Ascending aorta (tissue), 2 donors: ENCODE measurements around the gene FOCAD. TPM values are rescaled to one million over a fixed set of nuclear protein-coding genes. Genes with fewer than 3 reads are reported as not detected.

Experiments
- DNase-seq, 2 donors: peaks; one replicate each; pipeline ENCODE4 v3.0.0-alpha.2; 2019; ENCODE audit warnings: low spot score in 2 of 2
- H3K27ac ChIP-seq, 2 donors: fragments of 200-600 bp; sonication (generic); one replicate each; pipeline ENCODE4 v1.5.1; 2016 to 2017; ENCODE audit warnings: mild to moderate bottlenecking in 1 of 2
- H3K27me3 ChIP-seq: fragments of 200-600 bp; sonication (generic); one replicate; pipeline ENCODE4 v1.5.1; 2017
- H3K36me3 ChIP-seq, 2 donors: fragments of 200-600 bp; sonication (generic); one replicate each; pipeline ENCODE4 v1.5.1; 2016
- H3K4me1 ChIP-seq, 2 donors: fragments of 200-600 bp; sonication (generic); one replicate each; pipeline ENCODE4 v1.5.1; 2016 to 2017; ENCODE audit warnings: mild to moderate bottlenecking in 1 of 2
- H3K4me3 ChIP-seq, 2 donors: fragments of 200-600 bp; sonication (generic); one replicate each; pipeline ENCODE4 v1.5.1; 2016 to 2017; ENCODE audit warnings: mild to moderate bottlenecking in 1 of 2
- H3K9me3 ChIP-seq, 2 donors: fragments of 200-600 bp; sonication (generic); one replicate each; pipeline ENCODE4 v1.5.1; 2016
- CTCF ChIP-seq, 3 experiments: fragments of 200-600 bp in 2 of 3; fragments of 450-650 bp in 1 of 3; sonication (generic) in 2 of 3; IDR thresholded peaks; one replicate each; pipeline ENCODE4 v1.5.1; 2016 to 2019; ENCODE audit warnings: antibody characterized with exemption in 3 of 3, mild to moderate bottlenecking in 1 of 3, moderate library complexity in 1 of 3
- intact Hi-C: fragments of 100-400 bp; cut with DNase I; formaldehyde crosslinking; loops from one replicate; pipeline ENCODE4 v1.15.1; 2023
- total RNA-seq: library from RNA; depleted of rRNA; stranded (reverse); fragments of >200 nt; gene quantifications from one replicate; pipeline ENCODE4 v1.1.0, GENCODE V29; 2016

The FOCAD gene
- total RNA-seq, 1 donor from 2014 or later: 64.3 TPM

GRCh38 chr9:20749496-20750198, 65.6 kb downstream of the FOCAD start:
- no peak for TF ChIP-seq CTCF (IDR thresholded peaks at IDR 0.05)
- Histone ChIP-seq H3K4me3 (no peak overlapping the region), H3K27ac (no peak overlapping the region), H3K36me3 (no peaks in the 10 kb centered on the region), H3K9me3 (no peaks in the 10 kb centered on the region), H3K27me3 (no peaks in the 10 kb centered on the region), H3K4me1 (peaks cover 0 to 3% of the 10 kb centered on the region in 2 donors)
- DNase-seq: no peak
- intact Hi-C loops: no loop called here

- no peak for DNase-seq
- no peak for TF ChIP-seq CTCF (IDR thresholded peaks at IDR 0.05)
- intact Hi-C loops: no loop called here
- H3K9me3 ChIP-seq: no peaks in the 10 kb centered on the region
- peaks cover 0 to 3% of the 10 kb centered on the region in 2 donors for H3K4me1 ChIP-seq
- H3K36me3 ChIP-seq: peaks cover 0 to 7% of the 10 kb centered on the region in 2 donors
- no peak overlapping the region for H3K4me3 ChIP-seq
- H3K27me3 ChIP-seq: no peaks in the 10 kb centered on the region
- no peak overlapping the region for H3K27ac ChIP-seq
These were observed 69.7 kb downstream of the FOCAD start for GRCh38 chr9:20753761-20754160.

GRCh38 chr9:20754556-20754955, 70.5 kb downstream of the FOCAD start:
- no peak overlapping the region for H3K4me3 ChIP-seq
- intact Hi-C loops: no loop called here
- no peak for DNase-seq
- H3K9me3 ChIP-seq: no peaks in the 10 kb centered on the region
- H3K27me3 ChIP-seq: no peaks in the 10 kb centered on the region
- no peak overlapping the region for H3K27ac ChIP-seq
- H3K36me3 ChIP-seq: peaks cover 0 to 7% of the 10 kb centered on the region in 2 donors
- no peak for TF ChIP-seq CTCF (IDR thresholded peaks at IDR 0.05)
- H3K4me1 ChIP-seq: peaks cover 0 to 3% of the 10 kb centered on the region in 2 donors

GRCh38 chr9:20760246-20760891, 76.3 kb downstream of the FOCAD start:
- TF ChIP-seq CTCF (IDR thresholded peaks at IDR 0.05): no peak
- no peak for DNase-seq
- Histone ChIP-seq H3K4me1 (no peaks in the 10 kb centered on the region), H3K27ac (no peak overlapping the region), H3K27me3 (no peaks in the 10 kb centered on the region), H3K4me3 (no peak overlapping the region), H3K9me3 (no peaks in the 10 kb centered on the region), H3K36me3 (peaks cover 0 to 18% of the 10 kb centered on the region in 2 donors)
- intact Hi-C loops: no loop called here

GRCh38 chr9:20770947-20771346, 86.9 kb downstream of the FOCAD start:
- H3K36me3 ChIP-seq: peaks cover 4 to 41% of the 10 kb centered on the region in 2 donors
- no peak overlapping the region for H3K4me3 ChIP-seq
- H3K4me1 ChIP-seq: no peaks in the 10 kb centered on the region
- intact Hi-C loops: no loop called here
- H3K9me3 ChIP-seq: no peaks in the 10 kb centered on the region
- H3K27me3 ChIP-seq: no peaks in the 10 kb centered on the region
- H3K27ac ChIP-seq: no peak overlapping the region
- no peak for TF ChIP-seq CTCF (IDR thresholded peaks at IDR 0.05)
- no peak for DNase-seq
